CD4-positive, alpha-beta memory T cell (primary cell): Measurements from ENCODE around the gene BNIPL. TPM values are rescaled to one million over a fixed set of nuclear protein-coding genes. Genes with fewer than 3 reads are reported as not detected.

Experiments used
- CTCF ChIA-PET: fragments of 350-600 bp; sonication (Branson Sonifier 250); formaldehyde crosslinking; loops from one replicate; lab custom pipeline; 2021; ENCODE audit warnings: inconsistent platforms; ENCODE audit not compliant: partially characterized antibody; lab: Charles Lee
- POLR2A ChIA-PET: fragments of 350-600 bp; sonication (Branson Sonifier 250); formaldehyde crosslinking; loops from one replicate; lab custom pipeline; 2021; ENCODE audit not compliant: partially characterized antibody; lab: Charles Lee
- DNase-seq, 5 donors: peaks; one replicate each; pipeline versions ENCODE4 v3.0.0 to v3.0.0-alpha.2; 2020 to 2022; ENCODE audit warnings: mixed read lengths in 1 of 5
- H3K27ac ChIP-seq: one replicate; pipeline ENCODE4 v1.7.0; 2013; ENCODE audit warnings: low read depth, low read length
- H3K27me3 ChIP-seq: 2 replicates; pipeline ENCODE4 v1.7.0; 2013; ENCODE audit warnings: mild to moderate bottlenecking, low read length, moderate library complexity; ENCODE audit not compliant: insufficient read depth
- H3K36me3 ChIP-seq: 2 replicates; pipeline ENCODE4 v1.7.0; 2013; ENCODE audit warnings: mild to moderate bottlenecking, low read length, moderate library complexity; ENCODE audit not compliant: insufficient read depth
- H3K4me1 ChIP-seq: 2 replicates; pipeline ENCODE4 v1.7.0; 2013; ENCODE audit warnings: mild to moderate bottlenecking, low read length, moderate library complexity; ENCODE audit not compliant: insufficient read depth
- H3K4me3 ChIP-seq, 2 donors: one replicate each; pipeline ENCODE4 v1.7.0; 2013; ENCODE audit warnings: low read length in 2 of 2, mild to moderate bottlenecking in 1 of 2
- H3K9me3 ChIP-seq, 2 donors: one replicate each; pipeline ENCODE4 v1.7.0; 2013; ENCODE audit warnings: low read length in 2 of 2, control low read depth in 1 of 2; ENCODE audit not compliant: control insufficient read depth in 1 of 2
- H3K27ac Mint-ChIP-seq, 7 donors: one replicate each; pipeline ENCODE4 v1.8.0; 2020 to 2021; ENCODE audit warnings: mixed read lengths in 7 of 7, mild to moderate bottlenecking in 6 of 7, inconsistent platforms in 3 of 7, moderate library complexity in 3 of 7
- H3K27me3 Mint-ChIP-seq, 2 donors: one replicate each; pipeline ENCODE4 v1.8.0; 2020 to 2021; ENCODE audit warnings: mixed read lengths in 2 of 2
- H3K36me3 Mint-ChIP-seq, 2 donors: one replicate each; pipeline ENCODE4 v1.8.0; 2020 to 2021; ENCODE audit warnings: mixed read lengths in 2 of 2, inconsistent platforms in 1 of 2, mild to moderate bottlenecking in 1 of 2
- H3K4me1 Mint-ChIP-seq, 4 donors: one replicate each; pipeline ENCODE4 v1.8.0; 2020 to 2021; ENCODE audit warnings: mixed read lengths in 4 of 4, mild to moderate bottlenecking in 1 of 4
- H3K4me3 Mint-ChIP-seq, 8 donors: one replicate each; pipeline ENCODE4 v1.8.0; 2020 to 2021; ENCODE audit warnings: mixed read lengths in 8 of 8, mild to moderate bottlenecking in 7 of 8, moderate library complexity in 6 of 8, inconsistent platforms in 3 of 8
- H3K9me3 Mint-ChIP-seq, 8 donors: one replicate each; pipeline ENCODE4 v1.8.0; 2020 to 2021; ENCODE audit warnings: mixed read lengths in 8 of 8, mild to moderate bottlenecking in 5 of 8, inconsistent platforms in 3 of 8, moderate library complexity in 1 of 8
- intact Hi-C: fragments of 100-400 bp; cut with micrococcal nuclease; formaldehyde crosslinking; loops from one replicate; pipeline ENCODE4 v1.15.1; 2023
- polyA plus RNA-seq, 2 donors: library from polyadenylated mRNA; unstranded; fragments of 300-500 nt; fragmentation: Illumina TruSeq; gene quantifications; one replicate each; pipeline ENCODE4 v1.2.3, GENCODE V29; 2021
- total RNA-seq, 2 experiments: library from RNA; stranded (reverse); gene quantifications; one replicate each; pipeline ENCODE4 v1.2.3, GENCODE V29; 2021

The BNIPL gene
- total and polyA plus RNA-seq, 4 experiments from 2014 or later = 4.6 to 8.3 TPM; not detected in 2

DNA sequence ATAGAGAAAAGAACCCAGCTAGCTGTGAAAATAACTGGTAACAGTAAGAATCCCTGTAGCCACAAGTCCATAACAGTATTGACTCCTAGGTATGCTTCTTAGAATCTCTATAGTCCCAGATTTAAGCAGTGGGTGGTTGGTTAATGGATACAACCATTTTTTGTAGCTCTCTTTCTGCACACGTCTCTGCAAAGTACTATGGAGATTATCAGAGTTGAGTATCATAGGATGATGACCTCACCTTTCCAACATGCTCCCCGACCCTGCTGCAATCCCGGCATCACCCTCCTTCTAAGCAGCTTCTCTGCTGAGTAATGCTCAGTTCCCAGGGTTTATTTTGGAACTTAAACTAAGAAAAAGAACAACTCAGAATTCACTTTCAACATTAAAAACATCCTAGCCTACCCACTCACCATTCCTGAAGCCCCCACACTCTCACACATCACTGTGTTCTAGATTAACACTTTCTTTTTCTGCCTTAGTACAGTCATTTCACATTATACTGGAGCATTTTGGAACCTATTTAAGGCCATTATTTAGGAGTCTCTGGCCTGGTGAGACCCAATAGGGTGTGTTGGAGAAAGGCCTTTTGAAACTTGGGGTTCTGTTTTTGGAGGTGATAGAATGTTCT, 26.5 kb downstream of the BNIPL start:
- Mint-ChIP-seq H3K36me3 (peaks cover 8 to 21% of the 10 kb centered on the region in 2 donors), H3K27ac (peak overlapping the region in 1 of 7 donors; percentile 98), H3K27me3 (no peaks in the 10 kb centered on the region), H3K9me3 (peaks cover 0 to 4% (median 0%) of the 10 kb centered on the region in 8 donors), H3K4me1 (peaks cover 12 to 34% (median 16%) of the 10 kb centered on the region in 4 donors), H3K4me3 (peak overlapping the region in 2 of 8 donors; percentile 2 to 41)
- H3K4me1 ChIP-seq = peaks cover 15% of the 10 kb centered on the region
- no peak for DNase-seq
- no peaks in the 10 kb centered on the region for H3K9me3 ChIP-seq
- H3K4me3 ChIP-seq = no peak overlapping the region
- ChIA-PET POLR2A (interaction anchor here (0.5 to 9.5 kb wide), 4 partner anchors 8 to 30 kb away, joined by 3 to 325 read pairs (median 3); partner anchors contain the start of genes C1orf56 and GABPB2), CTCF (interaction anchor here (0.5 to 9.0 kb wide), 7 partner anchors 11 to 93 kb away, joined by 4 to 92 read pairs (median 7); partner anchors contain the start of genes C1orf56 and GABPB2)
- H3K27me3 ChIP-seq = no peaks in the 10 kb centered on the region
- no peak overlapping the region for H3K27ac ChIP-seq
- no peaks in the 10 kb centered on the region for H3K36me3 ChIP-seq
- intact Hi-C loops = no loop called here

DNA sequence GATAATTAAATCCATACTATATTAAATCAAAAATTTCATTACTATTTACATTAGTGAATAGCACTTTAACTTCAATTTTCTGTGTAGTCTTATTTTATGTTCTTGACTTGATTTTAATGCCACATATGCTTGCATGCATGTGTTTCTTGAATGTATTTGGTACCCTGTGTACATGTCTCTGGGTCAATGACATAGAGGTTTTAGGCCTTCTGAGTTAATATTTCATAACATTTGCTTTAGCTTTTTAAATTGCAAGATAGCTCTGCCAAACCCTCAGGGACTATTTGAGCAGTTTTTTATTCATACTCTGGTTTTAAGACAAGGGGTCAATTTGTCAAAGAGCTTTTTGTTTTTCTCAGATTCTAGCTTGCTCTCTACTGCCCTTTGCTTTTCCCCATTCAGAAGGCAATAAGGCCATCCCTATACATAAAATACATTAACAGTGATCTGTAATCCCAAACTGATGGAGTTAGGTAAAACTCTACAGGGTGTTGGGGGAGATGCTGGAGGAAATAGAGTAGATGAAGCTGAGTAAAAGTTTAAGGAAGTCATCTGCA, 28.8 kb downstream of the BNIPL start:
- Histone ChIP-seq H3K9me3 (no peaks in the 10 kb centered on the region), H3K27ac (no peak overlapping the region), H3K27me3 (no peaks in the 10 kb centered on the region), H3K4me3 (no peak overlapping the region), H3K4me1 (peaks cover 19% of the 10 kb centered on the region), H3K36me3 (no peaks in the 10 kb centered on the region)
- Mint-ChIP-seq H3K27me3 (no peaks in the 10 kb centered on the region), H3K9me3 (no peaks in the 10 kb centered on the region), H3K4me3 (no peak overlapping the region), H3K27ac (no peak overlapping the region), H3K4me1 (peaks cover 10 to 20% (median 19%) of the 10 kb centered on the region in 4 donors), H3K36me3 (peaks cover 0 to 5% of the 10 kb centered on the region in 2 donors)
- CTCF ChIA-PET = interaction anchor here (0.6 to 4.7 kb wide), 5 partner anchors 9 to 41 kb away, joined by 3 to 24 read pairs (median 4); partner anchors contain the start of gene C1orf56
- intact Hi-C loops = no loop called here
- POLR2A ChIA-PET = interaction anchor here (4.7 to 5.1 kb wide), 2 partner anchors 10 to 16 kb away, joined by 32 to 45 read pairs; partner anchors contain the start of gene C1orf56
- DNase-seq = no peak

- ChIA-PET POLR2A (interaction anchor here (1.4 to 5.1 kb wide), 3 partner anchors 12 to 79 kb away, joined by 3 to 45 read pairs (median 32); partner anchors contain the start of genes C1orf56 and SEMA6C), CTCF (interaction anchor here (0.7 to 4.7 kb wide), 3 partner anchors 32 to 64 kb away, joined by 3 to 24 read pairs (median 3); no protein-coding TSS in a partner anchor)
- Histone ChIP-seq H3K4me3 (no peak overlapping the region), H3K36me3 (no peaks in the 10 kb centered on the region), H3K27ac (no peak overlapping the region), H3K4me1 (peaks cover 17% of the 10 kb centered on the region), H3K9me3 (no peaks in the 10 kb centered on the region), H3K27me3 (no peaks in the 10 kb centered on the region)
- Mint-ChIP-seq H3K4me3 (peak overlapping the region in 1 of 8 donors; percentile 37), H3K36me3 (peaks cover 4 to 9% of the 10 kb centered on the region in 2 donors), H3K27me3 (no peaks in the 10 kb centered on the region), H3K27ac (peak overlapping the region in 2 of 7 donors; percentile 60 to 97), H3K4me1 (peaks cover 9 to 26% (median 21%) of the 10 kb centered on the region in 4 donors), H3K9me3 (no peaks in the 10 kb centered on the region)
- intact Hi-C loops = no loop called here
- DNase-seq = no peak
Observed at GRCh38 chr1:151067185-151067584, 30.8 kb downstream of the BNIPL start.

GRCh38 chr1:151069103-151069486, 32.7 kb downstream of the BNIPL start:
- peak overlapping the region; percentile 77 to 100 (median 91) for H3K27ac Mint-ChIP-seq
- CTCF ChIA-PET = interaction anchor here (1.1 to 8.7 kb wide), 2 partner anchors 11 to 22 kb away, joined by 4 to 92 read pairs; partner anchors contain the start of genes C1orf56, CDC42SE1 and MLLT11
- no peaks in the 10 kb centered on the region for H3K27me3 Mint-ChIP-seq
- no peaks in the 10 kb centered on the region for H3K27me3 ChIP-seq
- H3K36me3 ChIP-seq = no peaks in the 10 kb centered on the region
- DNase-seq = no peak
- no peak overlapping the region for H3K27ac ChIP-seq
- no peaks in the 10 kb centered on the region for H3K9me3 Mint-ChIP-seq
- intact Hi-C loops = no loop called here
- peaks cover 17% of the 10 kb centered on the region for H3K4me1 ChIP-seq
- no peak overlapping the region for H3K4me3 ChIP-seq
- peak overlapping the region; percentile 68 to 100 (median 99) for H3K4me3 Mint-ChIP-seq
- no peaks in the 10 kb centered on the region for H3K9me3 ChIP-seq
- POLR2A ChIA-PET = interaction anchor here (1.3 to 5.6 kb wide), 4 partner anchors 10 to 20 kb away, joined by 10 to 124 read pairs (median 38); partner anchors contain the start of genes C1orf56, CDC42SE1 and MLLT11
- H3K4me1 Mint-ChIP-seq = peaks cover 13 to 34% (median 25%) of the 10 kb centered on the region in 4 donors
- H3K36me3 Mint-ChIP-seq = peaks cover 12 to 13% of the 10 kb centered on the region in 2 donors

GRCh38 chr1:151070474-151071276, 34.3 kb downstream of the BNIPL start, which contains the start of gene GABPB2:
TSS of gene GABPB2 (plus strand) at chr1:151070761. CDS start at chr1:151088190, 17,429 bp downstream.
- H3K27me3 Mint-ChIP-seq = no peaks in the 10 kb centered on the region
- no peaks in the 10 kb centered on the region for H3K27me3 ChIP-seq
- peak within 1 kb of the TSS; percentile 57 to 96 for H3K4me3 ChIP-seq
- H3K9me3 ChIP-seq = no peaks in the 10 kb centered on the region
- CTCF ChIA-PET = interaction anchor here (0.8 to 8.7 kb wide), 13 partner anchors 12 to 181 kb away, joined by 3 to 92 read pairs (median 4); partner anchors contain the start of genes CDC42SE1, MINDY1, MLLT11 and TNFAIP8L2
- intact Hi-C loops = loop anchor here (1.0 to 10.0 kb wide), 6 partner anchors 10 to 274 kb away; partner anchors contain the start of genes MLLT11, PRUNE1, RFX5 and TNFAIP8L2
- POLR2A ChIA-PET = interaction anchor here (0.6 to 5.6 kb wide), 14 partner anchors 8 to 159 kb away, joined by 3 to 124 read pairs (median 4); partner anchors contain the start of genes C1orf56, CDC42SE1, LYSMD1 and MINDY1
- H3K27ac Mint-ChIP-seq = peak within 1 kb of the TSS; percentile 97 to 100 (median 100)
- H3K4me3 Mint-ChIP-seq = peak within 1 kb of the TSS; percentile 95 to 100 (median 99)
- no peaks in the 10 kb centered on the region for H3K9me3 Mint-ChIP-seq
- peak within 1 kb of the TSS; percentile 97 for H3K27ac ChIP-seq
- peaks cover 17% of the 10 kb centered on the region for H3K4me1 ChIP-seq
- peak; percentile 87 to 96 (median 88) for DNase-seq
- H3K36me3 Mint-ChIP-seq = peaks cover 12 to 21% of the 10 kb centered on the region in 2 donors
- H3K4me1 Mint-ChIP-seq = peaks cover 13 to 34% (median 23%) of the 10 kb centered on the region in 4 donors
- H3K36me3 ChIP-seq = no peaks in the 10 kb centered on the region

DNA sequence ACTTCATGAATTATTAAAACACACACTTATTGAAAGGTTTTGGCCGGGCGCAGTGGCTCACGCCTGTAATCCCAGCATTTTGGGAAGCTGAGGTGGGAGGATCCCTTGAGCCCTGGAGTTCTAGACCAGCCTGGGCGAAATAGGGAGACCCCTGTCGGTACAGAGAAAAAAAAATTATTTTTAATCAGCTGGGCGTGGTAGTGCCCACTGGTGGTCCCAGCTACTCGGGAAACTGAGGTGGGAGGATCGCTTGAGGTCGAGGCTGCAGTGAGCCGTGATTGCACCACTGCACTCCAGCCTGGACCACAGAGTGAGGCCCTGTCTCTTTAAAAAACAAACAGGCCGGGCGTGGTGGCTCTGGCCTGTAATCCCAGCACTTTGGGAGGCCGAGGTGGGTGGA, 35.8 kb downstream of the BNIPL start:
- H3K27ac Mint-ChIP-seq = peak overlapping the region in 5 of 7 donors; percentile 10 to 100 (median 99)
- peak overlapping the region; percentile 97 for H3K27ac ChIP-seq
- DNase-seq = no peak
- no peaks in the 10 kb centered on the region for H3K27me3 Mint-ChIP-seq
- H3K4me3 Mint-ChIP-seq = peak overlapping the region in 6 of 8 donors; percentile 95 to 100 (median 98)
- H3K4me1 Mint-ChIP-seq = peaks cover 13 to 34% (median 25%) of the 10 kb centered on the region in 4 donors
- no peaks in the 10 kb centered on the region for H3K9me3 Mint-ChIP-seq
- no peaks in the 10 kb centered on the region for H3K9me3 ChIP-seq
- no peak overlapping the region for H3K4me3 ChIP-seq
- ChIA-PET POLR2A (interaction anchor here (1.2 to 5.6 kb wide), 5 partner anchors 9 to 72 kb away, joined by 3 to 124 read pairs (median 22); partner anchors contain the start of genes C1orf56, CDC42SE1 and MLLT11), CTCF (interaction anchor here (0.9 to 8.7 kb wide), 11 partner anchors 13 to 85 kb away, joined by 3 to 92 read pairs (median 7); partner anchors contain the start of genes C1orf56, CDC42SE1, MINDY1 and MLLT11)
- H3K36me3 Mint-ChIP-seq = peaks cover 12 to 23% of the 10 kb centered on the region in 2 donors
- H3K4me1 ChIP-seq = peaks cover 17% of the 10 kb centered on the region
- intact Hi-C loops = loop anchor here (10.0 kb wide), 1 partner anchor 273 kb away; the partner anchor contains the start of gene RFX5
- no peaks in the 10 kb centered on the region for H3K36me3 ChIP-seq
- H3K27me3 ChIP-seq = no peaks in the 10 kb centered on the region
